ENCODE results near the gene RBM14. TPM values are rescaled to one million over a fixed set of nuclear protein-coding genes. Genes with fewer than 3 reads are reported as not detected.
A peak's percentile ranks its signal among the peaks of the same experiment; 100 is the strongest.

RBM14 gene
- total and polyA plus RNA-seq, 2 donors (not counting 1 experiment from before 2014, with no cell fraction given), result 52.4 to 244 TPM

DNA sequence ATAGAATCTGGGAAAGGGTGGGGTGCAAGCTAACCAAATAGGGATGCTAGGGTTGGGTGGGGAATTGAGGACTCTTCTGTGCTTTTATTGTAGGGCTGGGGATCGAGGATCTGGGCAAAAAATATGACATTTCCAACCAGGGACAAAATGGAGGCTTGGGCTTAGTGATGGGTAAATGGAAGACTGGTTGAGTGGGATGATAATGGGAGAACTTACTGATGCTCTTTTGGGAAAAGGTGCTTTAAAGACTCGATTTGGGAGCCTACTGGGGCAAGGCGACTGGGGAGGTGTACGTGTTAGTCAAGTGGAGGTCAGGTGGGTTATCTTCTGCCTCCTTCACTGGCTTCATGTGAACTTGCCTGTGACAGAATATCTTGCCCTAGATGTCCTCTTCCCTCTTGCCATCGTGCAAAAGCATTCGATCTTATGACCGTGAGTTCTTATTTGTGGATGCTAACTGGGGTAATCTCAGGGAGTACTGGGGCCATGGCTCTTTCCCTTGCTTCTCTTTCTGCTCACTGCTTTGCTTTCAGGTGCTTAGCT lies 11.7 kb downstream of the RBM14 start:
- Histone ChIP-seq H2AFZ (ENCODE audit: insufficient read depth, low read depth, low read length, poor library complexity, severe bottlenecking) (no peak overlapping the region), H4K20me1 (ENCODE audit: control insufficient read depth, insufficient read depth, low read length, poor library complexity, severe bottlenecking) (peaks cover 97% of the 10 kb centered on the region), H3K27ac (ENCODE audit: low read length in 2 of 2) (peak overlapping the region in 1 of 2 donors; percentile 18), H3K27me3 (replicated peaks in 1 of 4; ENCODE audit: control extremely low read depth in 1 of 4, control insufficient read depth in 3 of 4, insufficient read depth in 4 of 4, low read length in 3 of 4) (no peaks in the 10 kb centered on the region), H3K4me3 (ENCODE audit: control extremely low read depth in 1 of 5, extremely low read depth in 1 of 5, insufficient read depth in 1 of 5, low read depth in 2 of 5, low read length in 4 of 5) (no peak overlapping the region), H3K36me3 (replicated peaks in 1 of 2; ENCODE audit: control extremely low read depth in 1 of 2, control insufficient read depth in 1 of 2, extremely low read depth in 1 of 2, insufficient read depth in 2 of 2, low read length in 1 of 2) (peaks cover 7 to 75% of the 10 kb centered on the region in 2 experiments), H3K79me2 (ENCODE audit: control insufficient read depth, insufficient read depth, low read length) (peaks cover 100% of the 10 kb centered on the region), H3K9ac (ENCODE audit: low read length) (no peak overlapping the region), H3K4me1 (ENCODE audit: control insufficient read depth in 2 of 2, insufficient read depth in 2 of 2, low read length in 2 of 2) (peaks cover 13 to 35% of the 10 kb centered on the region in 2 donors), H3K4me2 (replicated peaks; ENCODE audit: low read depth, low read length, poor library complexity, severe bottlenecking) (no peak overlapping the region), H3K9me3 (ENCODE audit: control extremely low read depth in 1 of 3, control insufficient read depth in 2 of 3, insufficient read depth in 1 of 3, low read length in 2 of 3) (no peaks in the 10 kb centered on the region)
- DNase-seq, result no peak
- no peak overlapping the region for H3K27ac Mint-ChIP-seq
- H3K27me3 Mint-ChIP-seq, result no peaks in the 10 kb centered on the region
- intact Hi-C loops (cut with micrococcal nuclease), result no loop called here
- WGBS (ENCODE audit: insufficient coverage), result 100% methylated on average over 5 of the region's 7 CpGs
- ATAC-seq (ENCODE audit: low read depth), result no peak
- peaks cover 48% of the 10 kb centered on the region for H3K4me1 Mint-ChIP-seq
- H3K9me3 Mint-ChIP-seq (ENCODE audit: insufficient read depth), result no peaks in the 10 kb centered on the region
- H3K4me3 Mint-ChIP-seq, result no peak overlapping the region
- TF ChIP-seq, protein P1, sequence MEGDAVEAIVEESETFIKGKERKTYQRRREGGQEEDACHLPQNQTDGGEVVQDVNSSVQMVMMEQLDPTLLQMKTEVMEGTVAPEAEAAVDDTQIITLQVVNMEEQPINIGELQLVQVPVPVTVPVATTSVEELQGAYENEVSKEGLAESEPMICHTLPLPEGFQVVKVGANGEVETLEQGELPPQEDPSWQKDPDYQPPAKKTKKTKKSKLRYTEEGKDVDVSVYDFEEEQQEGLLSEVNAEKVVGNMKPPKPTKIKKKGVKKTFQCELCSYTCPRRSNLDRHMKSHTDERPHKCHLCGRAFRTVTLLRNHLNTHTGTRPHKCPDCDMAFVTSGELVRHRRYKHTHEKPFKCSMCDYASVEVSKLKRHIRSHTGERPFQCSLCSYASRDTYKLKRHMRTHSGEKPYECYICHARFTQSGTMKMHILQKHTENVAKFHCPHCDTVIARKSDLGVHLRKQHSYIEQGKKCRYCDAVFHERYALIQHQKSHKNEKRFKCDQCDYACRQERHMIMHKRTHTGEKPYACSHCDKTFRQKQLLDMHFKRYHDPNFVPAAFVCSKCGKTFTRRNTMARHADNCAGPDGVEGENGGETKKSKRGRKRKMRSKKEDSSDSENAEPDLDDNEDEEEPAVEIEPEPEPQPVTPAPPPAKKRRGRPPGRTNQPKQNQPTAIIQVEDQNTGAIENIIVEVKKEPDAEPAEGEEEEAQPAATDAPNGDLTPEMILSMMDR (IDR thresholded peaks at IDR 0.05), result no peak
- TF ChIP-seq EZH2 (IDR thresholded peaks at IDR 0.05; ENCODE audit: borderline replicate concordance, insufficient read depth, low read depth, low read length, poor library complexity, severe bottlenecking), result no peak
- POLR2A ChIA-PET, result interaction anchor here (1.0 kb wide), 1 partner anchor 11 kb away, joined by 8 read pairs; the partner anchor contains the start of gene RBM4
- CTCF ChIA-PET, result interaction anchor here (1.5 kb wide), 1 partner anchor 50 kb away, joined by 3 read pairs; no protein-coding TSS in a partner anchor

GRCh38 chr11:66629356-66629755 lies 12.9 kb downstream of the RBM14 start:
- ATAC-seq (ENCODE audit: low read depth) (no peak), DNase-seq (no peak)
- Histone ChIP-seq H3K36me3 (replicated peaks in 1 of 2; ENCODE audit: control extremely low read depth in 1 of 2, control insufficient read depth in 1 of 2, extremely low read depth in 1 of 2, insufficient read depth in 2 of 2, low read length in 1 of 2) (peaks cover 7 to 71% of the 10 kb centered on the region in 2 experiments), H3K79me2 (ENCODE audit: control insufficient read depth, insufficient read depth, low read length) (peaks cover 100% of the 10 kb centered on the region), H3K27me3 (replicated peaks in 1 of 4; ENCODE audit: control extremely low read depth in 1 of 4, control insufficient read depth in 3 of 4, insufficient read depth in 4 of 4, low read length in 3 of 4) (no peaks in the 10 kb centered on the region), H3K4me1 (ENCODE audit: control insufficient read depth in 2 of 2, insufficient read depth in 2 of 2, low read length in 2 of 2) (peaks cover 6 to 27% of the 10 kb centered on the region in 2 donors), H3K4me2 (replicated peaks; ENCODE audit: low read depth, low read length, poor library complexity, severe bottlenecking) (no peak overlapping the region), H4K20me1 (ENCODE audit: control insufficient read depth, insufficient read depth, low read length, poor library complexity, severe bottlenecking) (peaks cover 91% of the 10 kb centered on the region), H3K9ac (ENCODE audit: low read length) (no peak overlapping the region), H3K4me3 (ENCODE audit: control extremely low read depth in 1 of 5, extremely low read depth in 1 of 5, insufficient read depth in 1 of 5, low read depth in 2 of 5, low read length in 4 of 5) (no peak overlapping the region), H3K9me3 (ENCODE audit: control extremely low read depth in 1 of 3, control insufficient read depth in 2 of 3, insufficient read depth in 1 of 3, low read length in 2 of 3) (no peaks in the 10 kb centered on the region), H3K27ac (ENCODE audit: low read length in 2 of 2) (peak overlapping the region in 1 of 2 donors; percentile 39), H2AFZ (ENCODE audit: insufficient read depth, low read depth, low read length, poor library complexity, severe bottlenecking) (no peak overlapping the region)
- no CpG with 5 or more reads among the region's 2 CpGs for WGBS (ENCODE audit: insufficient coverage)
- Mint-ChIP-seq H3K4me3 (no peak overlapping the region), H3K27ac (no peak overlapping the region), H3K9me3 (ENCODE audit: insufficient read depth) (no peaks in the 10 kb centered on the region), H3K4me1 (peaks cover 40% of the 10 kb centered on the region), H3K27me3 (no peaks in the 10 kb centered on the region)
- intact Hi-C loops (cut with micrococcal nuclease), result no loop called here
- CTCF ChIA-PET, result no interaction called here
- POLR2A ChIA-PET, result interaction anchor here (1.0 kb wide), 1 partner anchor 9 kb away, joined by 8 read pairs; the partner anchor contains the start of gene RBM4
- no peak for TF ChIP-seq EZH2 (IDR thresholded peaks at IDR 0.05; ENCODE audit: borderline replicate concordance, insufficient read depth, low read depth, low read length, poor library complexity, severe bottlenecking)
- TF ChIP-seq, protein P1 (IDR thresholded peaks at IDR 0.05), result no peak

Measured in B cell (primary cell).